Measurements from ENCODE around the gene BAZ2B. TPM values are rescaled to one million over a fixed set of nuclear protein-coding genes. Genes with fewer than 3 reads are reported as not detected.

Gene BAZ2B, protein sequence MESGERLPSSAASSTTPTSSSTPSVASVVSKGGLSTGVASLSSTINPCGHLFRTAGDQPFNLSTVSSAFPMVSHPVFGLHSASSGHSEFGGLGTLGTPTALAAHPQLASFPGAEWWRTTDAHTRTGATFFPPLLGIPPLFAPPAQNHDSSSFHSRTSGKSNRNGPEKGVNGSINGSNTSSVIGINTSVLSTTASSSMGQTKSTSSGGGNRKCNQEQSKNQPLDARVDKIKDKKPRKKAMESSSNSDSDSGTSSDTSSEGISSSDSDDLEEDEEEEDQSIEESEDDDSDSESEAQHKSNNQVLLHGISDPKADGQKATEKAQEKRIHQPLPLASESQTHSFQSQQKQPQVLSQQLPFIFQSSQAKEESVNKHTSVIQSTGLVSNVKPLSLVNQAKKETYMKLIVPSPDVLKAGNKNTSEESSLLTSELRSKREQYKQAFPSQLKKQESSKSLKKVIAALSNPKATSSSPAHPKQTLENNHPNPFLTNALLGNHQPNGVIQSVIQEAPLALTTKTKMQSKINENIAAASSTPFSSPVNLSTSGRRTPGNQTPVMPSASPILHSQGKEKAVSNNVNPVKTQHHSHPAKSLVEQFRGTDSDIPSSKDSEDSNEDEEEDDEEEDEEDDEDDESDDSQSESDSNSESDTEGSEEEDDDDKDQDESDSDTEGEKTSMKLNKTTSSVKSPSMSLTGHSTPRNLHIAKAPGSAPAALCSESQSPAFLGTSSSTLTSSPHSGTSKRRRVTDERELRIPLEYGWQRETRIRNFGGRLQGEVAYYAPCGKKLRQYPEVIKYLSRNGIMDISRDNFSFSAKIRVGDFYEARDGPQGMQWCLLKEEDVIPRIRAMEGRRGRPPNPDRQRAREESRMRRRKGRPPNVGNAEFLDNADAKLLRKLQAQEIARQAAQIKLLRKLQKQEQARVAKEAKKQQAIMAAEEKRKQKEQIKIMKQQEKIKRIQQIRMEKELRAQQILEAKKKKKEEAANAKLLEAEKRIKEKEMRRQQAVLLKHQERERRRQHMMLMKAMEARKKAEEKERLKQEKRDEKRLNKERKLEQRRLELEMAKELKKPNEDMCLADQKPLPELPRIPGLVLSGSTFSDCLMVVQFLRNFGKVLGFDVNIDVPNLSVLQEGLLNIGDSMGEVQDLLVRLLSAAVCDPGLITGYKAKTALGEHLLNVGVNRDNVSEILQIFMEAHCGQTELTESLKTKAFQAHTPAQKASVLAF (N-terminal part only)
- total RNA-seq, result 53.5 TPM

DNA sequence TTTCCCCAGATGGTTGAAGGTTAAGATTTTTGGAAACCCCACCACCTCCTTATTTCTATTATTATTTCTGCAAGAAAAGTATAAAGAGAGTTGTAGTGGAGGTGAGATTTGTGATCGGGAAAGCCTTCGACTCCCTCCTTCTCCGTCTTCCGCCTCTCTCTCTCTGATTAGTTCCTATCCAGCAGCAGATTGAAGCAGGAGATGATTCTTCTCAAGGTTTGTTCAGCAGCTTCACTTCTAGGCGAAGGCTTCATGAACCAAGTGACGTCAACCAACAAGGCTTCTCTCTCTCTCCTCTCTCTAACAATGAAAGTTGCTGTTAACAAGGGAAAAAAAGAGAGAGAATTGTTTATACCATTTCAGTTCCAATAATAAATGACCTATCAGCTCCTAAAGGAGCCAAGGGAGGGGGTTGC lies at the start of gene BAZ2B:
Gene BAZ2B (minus strand): TSS at position 263 of the 416 bp plus-strand sequence. CDS start 137,829 bp downstream, outside the sequence.
- no peaks in the 10 kb centered on the region for H3K27me3 ChIP-seq (ENCODE audit: insufficient read depth, low read length)
- H3K4me1 ChIP-seq (ENCODE audit: insufficient read depth, low read length), result peaks cover 13% of the 10 kb centered on the region
- H3K9me3 ChIP-seq (ENCODE audit: low read depth, low read length), result no peaks in the 10 kb centered on the region
- peak within 1 kb of the TSS; percentile 72 for H3K4me3 ChIP-seq (ENCODE audit: low read length)

DNA sequence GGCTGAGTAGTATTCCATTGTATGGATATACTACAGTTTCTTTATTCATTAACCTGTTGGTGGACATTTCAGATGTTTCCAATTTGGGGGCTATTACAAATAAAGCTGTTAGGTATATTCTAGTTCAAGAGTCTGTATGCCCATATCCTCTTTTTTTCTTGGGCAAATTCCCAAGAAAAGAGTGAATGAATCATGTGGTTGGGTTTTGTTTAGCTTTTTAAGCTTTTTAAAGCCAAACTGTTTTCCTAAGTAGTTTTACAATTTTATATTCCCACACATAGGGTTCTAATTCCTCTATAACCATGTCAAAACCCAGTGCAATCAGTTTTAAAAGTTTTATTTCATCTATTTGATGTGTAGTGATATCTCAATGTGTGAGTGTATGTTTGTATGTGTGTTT lies 44.9 kb upstream of the BAZ2B start:
- H3K4me3 ChIP-seq (ENCODE audit: low read length), result no peak overlapping the region
- H3K9me3 ChIP-seq (ENCODE audit: low read depth, low read length), result peaks cover 7% of the 10 kb centered on the region
- peaks cover 13% of the 10 kb centered on the region for H3K4me1 ChIP-seq (ENCODE audit: insufficient read depth, low read length)
- no peaks in the 10 kb centered on the region for H3K27me3 ChIP-seq (ENCODE audit: insufficient read depth, low read length)

DNA sequence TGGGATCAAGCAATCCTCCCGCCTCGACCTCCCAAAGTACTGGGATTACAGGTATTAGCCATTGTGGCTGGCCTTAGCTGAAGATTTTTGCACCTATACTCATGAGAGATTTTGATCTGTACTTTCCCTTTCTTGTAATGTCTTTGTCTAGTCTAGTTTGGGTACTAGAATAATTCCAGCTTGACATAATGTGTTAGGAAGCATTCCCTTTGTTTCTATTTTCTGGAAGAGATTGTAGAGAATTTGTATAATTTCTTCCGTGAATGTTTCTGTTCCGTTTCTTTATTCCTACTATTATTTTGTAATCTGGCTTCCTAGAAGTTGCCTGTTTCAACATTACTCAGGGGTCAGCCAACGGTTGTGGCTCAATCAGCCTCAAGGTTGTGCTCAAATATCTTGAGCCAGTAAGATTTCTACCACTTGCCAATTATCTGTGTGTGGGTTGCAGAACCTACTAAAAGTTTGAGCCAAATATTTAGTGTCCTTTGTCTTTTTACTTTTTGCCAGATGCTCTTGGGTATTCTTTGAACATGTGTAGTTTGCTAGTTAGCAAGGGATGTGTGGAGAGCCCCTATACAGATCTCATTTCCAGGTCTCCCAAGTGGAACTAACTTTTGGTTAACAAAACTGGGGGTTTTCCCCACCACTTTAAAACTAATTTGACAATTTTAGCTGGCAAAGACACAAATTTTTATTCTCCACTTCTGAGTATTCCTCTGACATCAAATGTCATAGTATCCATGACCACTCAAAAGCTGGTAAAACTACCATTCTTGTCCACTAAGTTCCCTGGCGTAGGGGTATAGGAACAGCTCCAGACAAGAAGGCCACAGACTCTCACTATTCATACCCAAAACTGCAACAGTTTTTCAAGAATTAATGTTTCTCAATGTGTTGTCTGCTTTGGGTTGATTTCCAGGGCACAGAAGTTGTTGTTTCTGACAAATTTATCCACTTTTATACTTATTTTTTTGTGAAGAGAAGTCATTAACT lies 42.8 kb upstream of the BAZ2B start:
- no peaks in the 10 kb centered on the region for H3K27me3 ChIP-seq (ENCODE audit: insufficient read depth, low read length)

DNA sequence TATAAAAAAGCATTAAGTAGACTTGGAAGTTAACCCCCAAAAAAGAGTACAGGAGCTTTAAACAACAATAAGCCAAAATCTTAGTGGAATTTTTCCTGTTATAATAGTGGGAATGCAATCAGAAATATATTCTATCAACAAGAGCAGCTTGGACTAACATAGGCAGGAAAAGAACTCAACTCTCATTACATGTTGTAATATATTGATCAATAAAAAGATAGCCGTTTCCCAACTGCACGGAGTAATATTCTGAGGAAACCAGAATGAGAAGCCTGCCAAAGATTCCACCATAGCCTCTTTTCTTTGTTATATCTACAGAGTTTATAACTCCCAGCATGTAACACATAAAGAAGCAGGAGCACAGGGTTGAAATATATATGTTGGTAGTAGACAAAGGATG lies 37.6 kb upstream of the BAZ2B start:
- Histone ChIP-seq H3K4me3 (ENCODE audit: low read length) (no peak overlapping the region), H3K4me1 (ENCODE audit: insufficient read depth, low read length) (peaks cover 8% of the 10 kb centered on the region), H3K27me3 (ENCODE audit: insufficient read depth, low read length) (no peaks in the 10 kb centered on the region), H3K9me3 (ENCODE audit: low read depth, low read length) (peaks cover 18% of the 10 kb centered on the region)

More for the DNA sequence above, 42.8 kb upstream of the BAZ2B start:
- peaks cover 18% of the 10 kb centered on the region for H3K9me3 ChIP-seq (ENCODE audit: low read depth, low read length)
- H3K4me3 ChIP-seq (ENCODE audit: low read length), result no peak overlapping the region
- peaks cover 13% of the 10 kb centered on the region for H3K4me1 ChIP-seq (ENCODE audit: insufficient read depth, low read length)

DNA sequence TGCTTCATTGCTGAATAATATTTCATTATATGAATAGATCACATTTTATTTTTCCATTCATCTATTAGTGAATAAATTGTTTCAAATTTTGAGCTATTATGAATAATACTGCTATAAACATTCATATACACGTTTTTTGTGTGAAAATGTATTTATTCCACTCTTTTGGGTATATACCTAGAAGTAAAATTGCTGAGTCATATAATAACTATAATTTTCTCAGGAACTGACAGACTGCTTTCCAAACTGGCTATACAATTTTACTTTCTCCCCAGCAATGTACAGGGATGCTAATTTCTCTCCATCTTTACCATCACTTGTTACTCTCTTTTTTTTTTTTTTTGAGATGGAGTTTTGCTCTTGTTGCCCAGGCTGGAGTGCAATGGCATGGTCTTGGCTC lies 35.5 kb upstream of the BAZ2B start:
- Histone ChIP-seq H3K27me3 (ENCODE audit: insufficient read depth, low read length) (no peaks in the 10 kb centered on the region), H3K4me3 (ENCODE audit: low read length) (no peak overlapping the region), H3K4me1 (ENCODE audit: insufficient read depth, low read length) (no peaks in the 10 kb centered on the region)

DNA sequence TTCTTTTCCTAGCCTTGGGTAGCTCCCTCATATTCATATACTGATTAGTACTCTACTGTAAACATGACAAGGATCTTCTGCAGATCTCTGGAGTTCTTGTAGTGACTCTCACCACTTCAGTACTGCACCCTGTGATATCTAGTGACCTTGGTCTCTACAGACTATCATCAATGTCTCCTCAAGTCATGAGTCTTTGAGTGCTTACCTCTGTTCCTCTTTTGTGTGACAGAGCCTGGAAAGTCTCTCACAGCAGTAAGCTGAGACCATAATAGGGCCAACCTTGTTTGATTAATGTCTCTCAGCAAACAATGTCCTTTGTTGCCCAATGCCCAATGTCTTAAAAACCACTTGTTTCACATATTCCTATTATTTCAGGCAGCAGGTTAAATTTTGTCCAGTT lies 34.2 kb upstream of the BAZ2B start:
- Histone ChIP-seq H3K4me3 (ENCODE audit: low read length) (no peak overlapping the region), H3K27me3 (ENCODE audit: insufficient read depth, low read length) (no peaks in the 10 kb centered on the region), H3K9me3 (ENCODE audit: low read depth, low read length) (peaks cover 8% of the 10 kb centered on the region), H3K4me1 (ENCODE audit: insufficient read depth, low read length) (no peaks in the 10 kb centered on the region)

More for the DNA sequence above, 35.5 kb upstream of the BAZ2B start:
- H3K9me3 ChIP-seq (ENCODE audit: low read depth, low read length), result peaks cover 12% of the 10 kb centered on the region

DNA sequence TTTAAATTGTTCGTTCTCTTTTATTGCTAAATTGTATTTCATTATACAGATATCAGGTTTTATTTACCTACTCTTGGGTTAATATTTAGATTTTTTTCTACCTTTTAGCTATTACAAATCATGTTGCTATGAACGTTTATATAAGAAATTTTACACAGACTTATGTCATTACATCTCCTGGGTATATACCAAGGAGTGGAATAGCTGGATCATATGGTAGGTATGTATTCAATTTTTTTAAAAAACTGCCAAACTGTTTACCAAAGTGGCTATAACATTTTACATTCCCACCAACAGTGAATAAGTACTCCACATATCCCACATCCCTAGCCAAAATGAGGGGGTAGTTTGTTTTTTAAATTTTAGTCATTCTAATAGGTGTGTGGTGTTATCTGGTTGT lies 32.3 kb upstream of the BAZ2B start:
- no peak overlapping the region for H3K4me3 ChIP-seq (ENCODE audit: low read length)
- H3K9me3 ChIP-seq (ENCODE audit: low read depth, low read length), result no peaks in the 10 kb centered on the region
- no peaks in the 10 kb centered on the region for H3K27me3 ChIP-seq (ENCODE audit: insufficient read depth, low read length)
- no peaks in the 10 kb centered on the region for H3K4me1 ChIP-seq (ENCODE audit: insufficient read depth, low read length)

DNA sequence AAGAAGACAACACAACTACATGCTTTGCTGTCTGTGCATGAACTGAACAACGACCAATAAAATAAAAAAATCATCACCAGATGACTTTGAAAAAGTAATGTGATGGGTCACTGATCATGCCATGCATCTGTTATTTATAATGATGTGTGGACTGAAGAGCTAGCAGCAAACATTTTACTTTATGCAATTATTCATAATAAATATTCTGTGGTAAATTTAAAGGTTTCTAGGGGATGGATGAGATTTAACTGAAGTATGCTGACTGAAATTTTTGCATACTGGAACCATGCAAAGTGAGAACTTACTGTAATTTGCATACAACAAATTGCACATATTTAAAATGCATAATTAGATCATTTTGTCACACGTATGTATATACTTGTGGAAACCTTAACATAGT lies 31.3 kb upstream of the BAZ2B start:
- H3K4me3 ChIP-seq (ENCODE audit: low read length), result no peak overlapping the region
- no peaks in the 10 kb centered on the region for H3K9me3 ChIP-seq (ENCODE audit: low read depth, low read length)
- no peaks in the 10 kb centered on the region for H3K4me1 ChIP-seq (ENCODE audit: insufficient read depth, low read length)
- H3K27me3 ChIP-seq (ENCODE audit: insufficient read depth, low read length), result no peaks in the 10 kb centered on the region

DNA sequence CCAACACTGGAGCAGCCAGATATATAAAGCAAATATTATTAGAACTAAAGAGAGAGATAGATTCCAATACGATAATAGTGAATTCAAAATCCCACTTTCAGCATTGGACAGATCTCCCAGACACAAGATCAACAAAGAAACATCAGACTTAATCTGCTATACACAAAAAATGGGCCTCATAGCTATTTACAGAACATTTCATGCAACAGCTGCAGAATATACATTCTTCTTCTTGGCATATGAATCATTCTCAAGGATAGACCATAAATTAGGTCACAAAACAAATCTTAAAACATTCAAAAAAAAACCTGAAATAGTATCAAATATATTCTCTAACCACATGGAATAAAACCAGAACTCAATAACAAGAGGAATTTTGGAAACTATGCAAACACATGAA lies 23.8 kb upstream of the BAZ2B start:
- Histone ChIP-seq H3K4me3 (ENCODE audit: low read length) (no peak overlapping the region), H3K9me3 (ENCODE audit: low read depth, low read length) (no peaks in the 10 kb centered on the region), H3K4me1 (ENCODE audit: insufficient read depth, low read length) (peaks cover 14% of the 10 kb centered on the region), H3K27me3 (ENCODE audit: insufficient read depth, low read length) (no peaks in the 10 kb centered on the region)

DNA sequence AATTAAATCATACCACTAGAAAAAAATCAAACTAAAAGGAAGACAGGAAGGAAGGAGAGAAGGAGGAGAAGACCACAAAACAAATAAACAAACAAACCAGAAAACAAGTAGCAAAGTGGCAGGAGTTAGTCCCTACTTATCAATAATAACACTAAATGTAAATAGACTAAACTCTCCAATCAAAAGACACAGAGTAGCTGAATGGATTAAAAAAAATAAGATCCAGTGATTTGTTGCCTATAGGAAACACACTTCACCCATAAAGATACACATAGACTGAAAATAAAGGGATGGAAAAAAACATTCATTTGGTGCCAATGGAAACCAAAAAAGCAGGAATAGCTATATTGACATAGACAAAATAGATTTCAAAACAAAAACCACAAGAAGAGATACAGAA lies 23.4 kb upstream of the BAZ2B start:
- H3K27me3 ChIP-seq (ENCODE audit: insufficient read depth, low read length), result no peaks in the 10 kb centered on the region
- H3K4me3 ChIP-seq (ENCODE audit: low read length), result no peak overlapping the region
- peaks cover 19% of the 10 kb centered on the region for H3K4me1 ChIP-seq (ENCODE audit: insufficient read depth, low read length)
- no peaks in the 10 kb centered on the region for H3K9me3 ChIP-seq (ENCODE audit: low read depth, low read length)

DNA sequence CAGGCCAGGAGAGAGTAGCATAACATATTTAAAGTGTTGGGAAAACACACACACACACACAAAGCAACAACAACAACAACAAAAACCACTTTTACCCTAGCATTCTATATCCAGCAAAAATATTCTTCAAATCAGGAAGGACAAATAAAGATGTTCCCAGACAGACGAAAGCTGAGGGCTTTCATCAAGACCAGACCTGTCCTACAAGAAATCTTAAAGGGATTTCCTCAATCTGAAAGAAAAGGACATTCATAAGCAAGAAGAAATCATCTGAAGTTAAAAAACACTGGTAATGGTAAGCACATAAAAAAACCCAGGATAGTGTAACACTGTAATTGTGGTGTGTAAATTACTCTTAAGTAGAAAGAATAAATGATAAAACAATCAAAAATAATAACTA lies 22.7 kb upstream of the BAZ2B start:
- H3K4me3 ChIP-seq (ENCODE audit: low read length), result no peak overlapping the region
- H3K4me1 ChIP-seq (ENCODE audit: insufficient read depth, low read length), result peaks cover 25% of the 10 kb centered on the region
- no peaks in the 10 kb centered on the region for H3K27me3 ChIP-seq (ENCODE audit: insufficient read depth, low read length)
- no peaks in the 10 kb centered on the region for H3K9me3 ChIP-seq (ENCODE audit: low read depth, low read length)

DNA sequence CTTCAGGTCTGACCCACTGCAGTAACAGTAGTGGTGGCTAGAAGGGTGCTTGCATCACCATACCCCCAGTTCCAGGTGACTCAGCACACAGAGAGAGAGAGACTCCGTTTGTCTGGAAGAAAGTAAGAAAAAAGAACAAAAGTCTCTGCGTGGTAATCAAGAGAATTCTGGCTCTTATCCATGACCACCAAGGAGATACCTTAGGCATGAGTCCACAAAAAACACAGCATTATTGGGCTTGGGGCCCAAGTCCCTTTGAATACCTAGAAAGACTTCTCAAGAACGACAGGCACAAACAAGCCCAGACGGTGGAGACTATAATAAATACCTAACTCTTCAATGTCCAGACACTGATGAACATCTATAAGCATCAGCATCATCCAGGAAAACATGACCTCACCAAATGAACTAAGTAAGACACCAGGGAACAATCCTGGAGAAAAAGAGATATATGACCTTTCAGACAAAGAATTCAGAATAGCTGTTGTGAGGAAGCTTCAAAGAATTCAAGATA lies 21.7 kb upstream of the BAZ2B start:
- H3K27me3 ChIP-seq (ENCODE audit: insufficient read depth, low read length), result no peaks in the 10 kb centered on the region
- no peaks in the 10 kb centered on the region for H3K9me3 ChIP-seq (ENCODE audit: low read depth, low read length)
- no peak overlapping the region for H3K4me3 ChIP-seq (ENCODE audit: low read length)
- peaks cover 25% of the 10 kb centered on the region for H3K4me1 ChIP-seq (ENCODE audit: insufficient read depth, low read length)

DNA sequence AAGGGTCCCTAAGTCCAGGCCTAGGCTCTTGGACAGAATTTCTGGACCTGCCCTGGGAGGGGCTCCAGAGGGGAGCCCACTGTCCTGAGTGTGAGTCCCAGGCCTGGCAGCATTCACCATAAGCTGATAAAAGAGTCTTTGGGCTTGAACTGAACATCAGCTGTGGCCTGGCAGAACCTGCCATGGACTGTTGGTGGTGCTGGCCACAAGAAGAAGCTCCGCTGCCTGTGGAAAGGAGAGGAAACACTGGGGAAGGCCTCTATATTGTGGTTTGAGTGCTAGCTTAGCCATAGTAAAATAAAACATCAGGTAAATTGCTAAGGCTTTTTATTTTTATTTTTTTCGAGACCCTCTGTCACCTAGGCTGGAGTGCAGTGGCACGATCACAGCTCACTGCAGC lies 20.9 kb upstream of the BAZ2B start:
- H3K27me3 ChIP-seq (ENCODE audit: insufficient read depth, low read length), result no peaks in the 10 kb centered on the region
- H3K9me3 ChIP-seq (ENCODE audit: low read depth, low read length), result no peaks in the 10 kb centered on the region
- peaks cover 25% of the 10 kb centered on the region for H3K4me1 ChIP-seq (ENCODE audit: insufficient read depth, low read length)
- no peak overlapping the region for H3K4me3 ChIP-seq (ENCODE audit: low read length)

Measured in mononuclear cell (primary cell).